Testis (tissue), 2 donors: ENCODE results near the gene INPPL1.

Source experiments
- POLR2A ChIP-seq: fragments of 450-650 bp; IDR thresholded peaks from one replicate; pipeline ENCODE4 v1.6.1; 2017; ENCODE audit warnings: antibody characterized with exemption, mild to moderate bottlenecking, moderate library complexity
- TF ChIP-seq, protein P1 (sequence below), 3 experiments: fragments of 450-650 bp in 2 of 3; fragments of 200-600 bp in 1 of 3; sonication (generic) in 1 of 3; IDR thresholded peaks; one replicate each; pipeline ENCODE4 v1.5.1; 2016 to 2019; ENCODE audit warnings: antibody characterized with exemption in 3 of 3, mild to moderate bottlenecking in 2 of 3, moderate library complexity in 1 of 3

DNA sequence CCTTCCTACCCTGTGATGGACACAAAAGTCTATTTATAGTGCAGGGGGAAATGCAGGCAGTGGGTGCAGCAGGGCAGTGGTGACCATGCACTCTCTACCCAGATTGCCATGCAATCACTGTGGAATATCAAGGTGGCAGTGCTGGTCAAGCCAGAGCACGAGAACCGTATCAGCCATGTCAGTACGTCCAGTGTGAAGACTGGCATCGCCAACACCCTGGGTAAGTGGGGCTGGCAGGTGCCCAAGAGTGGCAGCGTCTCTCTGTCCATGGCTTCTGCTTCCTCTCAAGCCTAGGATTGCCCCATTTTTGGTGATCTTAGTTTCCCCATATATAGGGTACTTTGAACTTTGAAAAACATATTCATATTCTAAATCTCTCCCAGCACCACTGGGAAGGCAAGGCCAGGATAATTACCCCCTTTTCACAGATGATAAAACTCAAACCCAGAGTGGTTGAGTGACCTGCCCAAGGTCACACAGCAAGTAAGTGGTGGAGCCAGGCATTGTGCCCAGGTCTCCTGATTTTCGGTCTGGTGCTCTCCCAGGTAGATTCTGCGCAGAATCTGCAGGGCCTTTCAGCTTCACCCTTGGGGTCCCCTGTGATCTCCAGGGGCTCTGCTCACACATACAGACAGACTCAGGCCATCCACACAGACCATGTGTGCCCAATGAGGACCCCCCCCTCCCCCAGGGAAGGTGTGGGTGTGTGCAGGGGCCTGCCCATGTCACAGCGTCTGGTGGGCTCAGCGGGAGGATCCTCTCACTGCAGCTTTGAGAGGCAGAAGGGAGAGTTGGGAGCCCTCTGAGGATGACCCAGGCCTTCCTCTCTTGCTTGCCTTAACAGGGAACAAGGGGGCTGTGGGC is 7.1 kb downstream of the INPPL1 start:
- TF ChIP-seq POLR2A, result no peak
- TF ChIP-seq, protein P1, sequence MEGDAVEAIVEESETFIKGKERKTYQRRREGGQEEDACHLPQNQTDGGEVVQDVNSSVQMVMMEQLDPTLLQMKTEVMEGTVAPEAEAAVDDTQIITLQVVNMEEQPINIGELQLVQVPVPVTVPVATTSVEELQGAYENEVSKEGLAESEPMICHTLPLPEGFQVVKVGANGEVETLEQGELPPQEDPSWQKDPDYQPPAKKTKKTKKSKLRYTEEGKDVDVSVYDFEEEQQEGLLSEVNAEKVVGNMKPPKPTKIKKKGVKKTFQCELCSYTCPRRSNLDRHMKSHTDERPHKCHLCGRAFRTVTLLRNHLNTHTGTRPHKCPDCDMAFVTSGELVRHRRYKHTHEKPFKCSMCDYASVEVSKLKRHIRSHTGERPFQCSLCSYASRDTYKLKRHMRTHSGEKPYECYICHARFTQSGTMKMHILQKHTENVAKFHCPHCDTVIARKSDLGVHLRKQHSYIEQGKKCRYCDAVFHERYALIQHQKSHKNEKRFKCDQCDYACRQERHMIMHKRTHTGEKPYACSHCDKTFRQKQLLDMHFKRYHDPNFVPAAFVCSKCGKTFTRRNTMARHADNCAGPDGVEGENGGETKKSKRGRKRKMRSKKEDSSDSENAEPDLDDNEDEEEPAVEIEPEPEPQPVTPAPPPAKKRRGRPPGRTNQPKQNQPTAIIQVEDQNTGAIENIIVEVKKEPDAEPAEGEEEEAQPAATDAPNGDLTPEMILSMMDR (IDR thresholded peaks at IDR 0.05), result no peak
